HEK293T (cell line): ENCODE measurements around the gene MAPT.

Source experiments
- SUZ12 ChIP-seq: fragments of 450-650 bp; IDR thresholded peaks from 2 replicates; pipeline ENCODE4 v1.6.1; 2016; ENCODE audit warnings: mild to moderate bottlenecking
- TF ChIP-seq, protein P1 (sequence below): fragments of 450-650 bp; IDR thresholded peaks from 2 replicates; pipeline ENCODE4 v1.6.1; 2016

DNA sequence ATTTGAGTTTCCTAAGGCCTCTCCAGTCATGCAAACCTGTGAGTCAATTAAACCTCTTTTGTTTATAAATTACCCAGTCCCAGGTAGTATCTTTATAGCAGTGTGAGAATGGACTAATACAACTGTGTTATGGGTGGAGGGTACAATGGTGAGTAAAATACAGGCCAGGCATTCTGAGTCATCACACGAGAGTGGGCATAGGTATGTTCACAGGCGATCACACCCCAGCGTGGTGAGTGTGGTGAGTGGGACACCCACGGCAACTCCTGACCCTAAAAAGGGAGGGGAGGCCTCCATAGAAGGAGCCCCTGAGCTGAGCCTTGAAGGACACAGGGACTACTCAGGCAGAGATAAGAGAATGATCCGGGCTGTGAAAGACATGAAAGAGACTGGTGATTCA lies 22.6 kb upstream of the MAPT start:
- no peak for TF ChIP-seq SUZ12
- TF ChIP-seq, protein P1, sequence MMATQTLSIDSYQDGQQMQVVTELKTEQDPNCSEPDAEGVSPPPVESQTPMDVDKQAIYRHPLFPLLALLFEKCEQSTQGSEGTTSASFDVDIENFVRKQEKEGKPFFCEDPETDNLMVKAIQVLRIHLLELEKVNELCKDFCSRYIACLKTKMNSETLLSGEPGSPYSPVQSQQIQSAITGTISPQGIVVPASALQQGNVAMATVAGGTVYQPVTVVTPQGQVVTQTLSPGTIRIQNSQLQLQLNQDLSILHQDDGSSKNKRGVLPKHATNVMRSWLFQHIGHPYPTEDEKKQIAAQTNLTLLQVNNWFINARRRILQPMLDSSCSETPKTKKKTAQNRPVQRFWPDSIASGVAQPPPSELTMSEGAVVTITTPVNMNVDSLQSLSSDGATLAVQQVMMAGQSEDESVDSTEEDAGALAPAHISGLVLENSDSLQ: no peak
